ENCODE data around the gene HADHB. TPM values are rescaled to one million over a fixed set of nuclear protein-coding genes. Genes with fewer than 3 reads are reported as not detected.

Gene HADHB
- total RNA-seq, 1 donor from 2014 or later: 93.4 TPM

DNA sequence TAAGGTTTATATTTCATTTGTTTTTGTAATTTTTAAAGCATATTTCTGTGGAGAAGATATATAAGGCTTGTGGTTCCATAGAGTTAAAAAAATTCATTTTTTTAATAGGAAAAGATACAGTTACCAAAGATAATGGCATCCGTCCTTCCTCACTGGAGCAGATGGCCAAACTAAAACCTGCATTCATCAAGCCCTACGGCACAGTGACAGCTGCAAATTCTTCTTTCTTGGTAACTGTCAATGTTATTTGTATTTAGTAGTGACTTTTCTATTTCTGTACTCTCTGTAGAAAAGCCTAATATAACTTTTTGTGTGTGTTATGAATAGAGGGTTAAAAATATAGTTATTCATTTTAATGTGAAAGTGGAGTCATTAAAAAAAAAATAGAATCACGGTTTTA lies 35.1 kb downstream of the HADHB start:
- Histone ChIP-seq H3K27me3 (no peaks in the 10 kb centered on the region), H3K4me1 (peaks cover 0 to 3% of the 10 kb centered on the region in 2 donors), H3K27ac (no peak overlapping the region), H3K36me3 (peaks cover 68 to 78% of the 10 kb centered on the region in 2 donors), H3K4me3 (no peak overlapping the region), H3K9me3 (no peaks in the 10 kb centered on the region)
- intact Hi-C loops (cut with DNase I): no loop called here
- no peak for DNase-seq (ENCODE audit: low spot score in 2 of 2)
- TF ChIP-seq, protein P1, sequence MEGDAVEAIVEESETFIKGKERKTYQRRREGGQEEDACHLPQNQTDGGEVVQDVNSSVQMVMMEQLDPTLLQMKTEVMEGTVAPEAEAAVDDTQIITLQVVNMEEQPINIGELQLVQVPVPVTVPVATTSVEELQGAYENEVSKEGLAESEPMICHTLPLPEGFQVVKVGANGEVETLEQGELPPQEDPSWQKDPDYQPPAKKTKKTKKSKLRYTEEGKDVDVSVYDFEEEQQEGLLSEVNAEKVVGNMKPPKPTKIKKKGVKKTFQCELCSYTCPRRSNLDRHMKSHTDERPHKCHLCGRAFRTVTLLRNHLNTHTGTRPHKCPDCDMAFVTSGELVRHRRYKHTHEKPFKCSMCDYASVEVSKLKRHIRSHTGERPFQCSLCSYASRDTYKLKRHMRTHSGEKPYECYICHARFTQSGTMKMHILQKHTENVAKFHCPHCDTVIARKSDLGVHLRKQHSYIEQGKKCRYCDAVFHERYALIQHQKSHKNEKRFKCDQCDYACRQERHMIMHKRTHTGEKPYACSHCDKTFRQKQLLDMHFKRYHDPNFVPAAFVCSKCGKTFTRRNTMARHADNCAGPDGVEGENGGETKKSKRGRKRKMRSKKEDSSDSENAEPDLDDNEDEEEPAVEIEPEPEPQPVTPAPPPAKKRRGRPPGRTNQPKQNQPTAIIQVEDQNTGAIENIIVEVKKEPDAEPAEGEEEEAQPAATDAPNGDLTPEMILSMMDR (IDR thresholded peaks at IDR 0.05): no peak

DNA sequence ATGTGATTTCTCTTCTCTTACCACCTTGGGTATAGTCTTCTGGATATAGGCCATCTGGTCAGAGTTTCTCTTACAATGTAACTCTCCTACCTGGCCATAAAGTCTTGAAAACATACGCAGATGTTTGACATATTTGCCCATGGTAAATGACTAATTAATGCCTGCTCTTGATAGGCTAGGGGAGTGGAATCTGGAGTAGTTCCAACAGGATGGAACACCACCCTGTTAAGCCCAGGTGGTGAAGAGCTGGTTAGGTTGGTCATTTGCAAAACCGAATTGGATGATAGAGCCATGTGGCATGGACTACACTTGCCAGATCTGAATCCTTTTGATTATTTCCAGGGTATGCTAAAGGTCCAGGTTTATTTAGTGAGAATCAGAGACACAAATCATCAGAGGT lies 36.5 kb downstream of the HADHB start:
- no peak overlapping the region for H3K4me3 ChIP-seq
- H3K27ac ChIP-seq: no peak overlapping the region
- H3K4me1 ChIP-seq: no peaks in the 10 kb centered on the region
- no peaks in the 10 kb centered on the region for H3K27me3 ChIP-seq
- TF ChIP-seq, protein P1 (IDR thresholded peaks at IDR 0.05): no peak
- peaks cover 71 to 89% of the 10 kb centered on the region in 2 donors for H3K36me3 ChIP-seq
- no peak for DNase-seq (ENCODE audit: low spot score in 2 of 2)
- intact Hi-C loops (cut with DNase I): no loop called here
- H3K9me3 ChIP-seq: no peaks in the 10 kb centered on the region

DNA sequence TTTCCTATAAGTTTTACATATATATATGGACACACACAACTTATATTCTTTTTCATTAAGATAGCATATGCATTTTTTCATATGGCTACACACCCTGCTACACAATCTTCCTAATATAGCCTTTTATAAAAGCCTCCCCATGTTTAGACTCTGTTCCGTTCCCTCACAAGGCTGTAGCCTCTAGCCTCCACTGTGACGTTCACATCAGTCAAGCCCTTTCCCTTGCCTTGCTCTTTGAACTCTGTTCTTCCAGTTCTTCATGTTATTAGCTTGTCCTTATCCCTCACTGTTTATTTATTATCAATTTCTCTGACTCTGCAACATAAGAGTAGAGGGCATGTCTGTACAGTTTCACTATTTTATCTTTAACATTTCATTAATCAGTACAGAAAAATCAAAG lies 38.9 kb downstream of the HADHB start:
- H3K27me3 ChIP-seq: no peaks in the 10 kb centered on the region
- H3K9me3 ChIP-seq: no peaks in the 10 kb centered on the region
- DNase-seq (ENCODE audit: low spot score in 2 of 2): no peak
- TF ChIP-seq, protein P1 (IDR thresholded peaks at IDR 0.05): no peak
- no peak overlapping the region for H3K4me3 ChIP-seq
- no peaks in the 10 kb centered on the region for H3K4me1 ChIP-seq
- H3K36me3 ChIP-seq: peaks cover 68 to 88% of the 10 kb centered on the region in 2 donors
- H3K27ac ChIP-seq: no peak overlapping the region
- intact Hi-C loops (cut with DNase I): no loop called here

DNA sequence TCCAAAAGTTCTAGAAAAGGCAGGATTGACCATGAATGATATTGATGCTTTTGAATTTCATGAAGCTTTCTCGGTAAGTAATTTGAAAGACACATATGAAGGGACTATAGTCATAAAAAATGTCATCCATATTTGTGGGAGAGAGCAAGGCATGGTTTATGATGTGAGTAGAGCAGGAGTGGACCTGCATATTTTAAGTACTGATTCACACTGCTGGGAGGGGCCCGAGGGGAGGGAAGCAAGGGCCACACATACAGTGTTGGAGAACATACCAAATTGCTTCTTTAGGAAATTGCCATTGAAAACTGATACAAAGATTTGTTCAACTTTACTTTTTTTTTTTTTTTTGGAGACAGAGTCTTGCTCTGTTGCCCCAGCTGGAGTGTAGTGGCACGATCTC lies 39.4 kb downstream of the HADHB start:
- no peak overlapping the region for H3K27ac ChIP-seq
- no peaks in the 10 kb centered on the region for H3K4me1 ChIP-seq
- no peak overlapping the region for H3K4me3 ChIP-seq
- H3K9me3 ChIP-seq: no peaks in the 10 kb centered on the region
- no peak for DNase-seq (ENCODE audit: low spot score in 2 of 2)
- TF ChIP-seq, protein P1 (IDR thresholded peaks at IDR 0.05): no peak
- peaks cover 62 to 82% of the 10 kb centered on the region in 2 donors for H3K36me3 ChIP-seq
- intact Hi-C loops (cut with DNase I): no loop called here
- H3K27me3 ChIP-seq: no peaks in the 10 kb centered on the region

DNA sequence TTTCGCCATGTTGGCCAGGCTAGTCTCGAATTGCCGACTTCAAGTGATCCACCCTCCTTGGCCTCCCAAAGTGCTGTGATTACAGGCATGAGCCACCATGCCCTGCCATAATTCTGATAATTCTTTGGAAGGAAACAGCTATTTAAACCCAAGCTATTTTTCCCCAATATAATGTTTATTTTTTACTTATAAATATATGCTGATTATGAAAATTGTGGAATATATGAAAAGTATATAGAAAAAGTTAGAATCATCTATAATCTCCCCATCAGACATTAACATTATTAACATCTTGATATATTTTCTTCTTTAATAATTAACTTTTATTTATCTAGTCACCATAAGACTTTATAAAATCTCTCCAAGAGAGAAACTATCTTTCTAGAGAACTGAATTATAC lies 41.2 kb downstream of the HADHB start:
- Histone ChIP-seq H3K27me3 (no peaks in the 10 kb centered on the region), H3K27ac (no peak overlapping the region), H3K4me3 (no peak overlapping the region), H3K36me3 (peaks cover 53 to 66% of the 10 kb centered on the region in 2 donors), H3K4me1 (no peaks in the 10 kb centered on the region), H3K9me3 (no peaks in the 10 kb centered on the region)
- intact Hi-C loops (cut with DNase I): no loop called here
- no peak for DNase-seq (ENCODE audit: low spot score in 2 of 2)
- TF ChIP-seq, protein P1 (IDR thresholded peaks at IDR 0.05): no peak

DNA sequence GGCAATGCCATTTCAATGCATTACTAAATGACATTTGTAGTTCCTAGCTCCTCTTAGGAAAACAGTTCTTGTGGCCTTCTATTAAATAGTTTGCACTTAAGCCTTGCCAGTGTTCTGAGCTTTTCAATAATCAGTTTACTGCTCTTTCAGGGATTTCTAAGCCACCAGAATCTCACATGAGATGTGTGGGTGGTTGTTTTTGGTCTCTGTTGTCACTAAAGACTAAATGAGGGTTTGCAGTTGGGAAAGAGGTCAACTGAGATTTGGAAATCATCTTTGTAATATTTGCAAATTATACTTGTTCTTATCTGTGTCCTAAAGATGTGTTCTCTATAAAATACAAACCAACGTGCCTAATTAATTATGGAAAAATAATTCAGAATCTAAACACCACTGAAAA lies 45.3 kb downstream of the HADHB start:
- peaks cover 21 to 27% of the 10 kb centered on the region in 2 donors for H3K36me3 ChIP-seq

More for the DNA sequence above, 45.3 kb downstream of the HADHB start:
- Histone ChIP-seq H3K4me3 (no peak overlapping the region), H3K9me3 (no peaks in the 10 kb centered on the region), H3K27ac (no peak overlapping the region), H3K27me3 (no peaks in the 10 kb centered on the region), H3K4me1 (no peaks in the 10 kb centered on the region)
- TF ChIP-seq, protein P1 (IDR thresholded peaks at IDR 0.05): no peak
- DNase-seq (ENCODE audit: low spot score in 2 of 2): no peak
- intact Hi-C loops (cut with DNase I): no loop called here
